Stimulated activated CD4-positive, alpha-beta T cell treated with anti-CD3 and anti-CD28 coated beads, TNF-alpha, amount 100 ng/mL, for 4 hours (primary cell): ENCODE measurements around the gene IL31RA.

Experiments
- DNase-seq, 3 experiments: peaks; one replicate each; pipeline ENCODE4 v3.0.0-alpha.2; 2020; ENCODE audit warnings: low read depth in 3 of 3

Gene IL31RA

GRCh38 chr5:55858104-55858503 lies 6.9 kb downstream of the IL31RA start:
- DNase-seq = no peak

DNA sequence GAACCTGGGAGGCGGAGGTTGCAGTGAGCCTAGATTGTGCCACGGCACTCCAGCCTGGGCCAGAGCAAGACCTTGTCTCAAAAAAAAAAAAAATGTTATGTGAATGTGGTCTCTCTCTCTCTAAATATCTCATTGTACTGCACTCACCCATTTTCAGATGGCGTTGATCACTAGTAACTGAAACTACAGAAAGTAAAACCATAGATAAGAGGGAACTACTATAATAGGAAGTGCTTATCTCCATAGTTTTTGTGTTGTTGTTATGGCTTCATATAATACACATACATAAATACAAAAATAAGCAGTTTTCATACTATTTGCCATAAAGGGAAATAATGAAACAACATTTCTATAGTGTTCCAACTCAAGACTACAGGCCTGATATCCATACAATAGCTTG lies 9.1 kb downstream of the IL31RA start:
- no peak for DNase-seq

DNA sequence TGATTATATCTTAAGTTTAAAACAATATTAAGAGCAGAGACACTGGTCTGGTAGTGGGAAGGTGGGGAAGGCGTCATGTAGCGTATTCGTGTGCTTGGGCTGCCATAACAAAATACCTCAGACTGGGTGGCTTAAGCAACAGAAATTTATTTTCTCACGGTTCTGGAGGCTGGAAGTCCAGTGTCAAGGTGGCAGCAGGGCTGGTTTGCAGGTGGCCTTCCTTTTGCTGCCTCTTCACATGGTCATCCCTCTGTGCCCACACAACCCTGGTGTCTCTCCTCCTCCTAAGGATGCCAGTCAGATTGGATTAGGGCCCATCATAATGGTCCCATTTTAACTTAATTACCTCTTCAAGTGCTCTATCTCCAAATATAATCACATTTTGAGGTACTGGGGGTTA lies 9.6 kb downstream of the IL31RA start:
- DNase-seq = no peak

- DNase-seq = no peak
These were observed 13.7 kb downstream of the IL31RA start for GRCh38 chr5:55864606-55865541.

- no peak for DNase-seq
These were observed 14.7 kb downstream of the IL31RA start for GRCh38 chr5:55865831-55866230.

- no peak for DNase-seq
These were observed 15.3 kb downstream of the IL31RA start for GRCh38 chr5:55866485-55866884.

DNA sequence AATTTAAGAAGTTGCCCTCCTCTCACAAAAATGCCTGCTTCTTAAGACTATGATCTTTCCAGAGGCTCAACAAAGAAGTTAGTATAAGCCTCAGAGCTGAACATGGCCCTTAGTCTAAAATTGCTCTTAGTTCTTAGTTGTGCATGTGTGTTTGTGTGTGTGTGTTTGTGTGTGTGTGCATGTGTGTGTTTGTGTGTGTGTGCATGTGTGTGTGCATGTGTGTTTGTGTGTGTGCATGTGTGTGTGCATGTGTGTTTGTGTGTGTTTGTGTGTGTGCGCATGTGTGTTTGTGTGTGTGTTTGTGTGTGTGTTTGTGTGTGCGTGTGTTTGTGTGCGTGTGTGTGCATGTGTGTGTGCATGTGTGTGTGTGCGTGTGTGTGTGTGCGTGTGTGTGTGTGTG lies 15.8 kb downstream of the IL31RA start:
- DNase-seq = no peak

DNA sequence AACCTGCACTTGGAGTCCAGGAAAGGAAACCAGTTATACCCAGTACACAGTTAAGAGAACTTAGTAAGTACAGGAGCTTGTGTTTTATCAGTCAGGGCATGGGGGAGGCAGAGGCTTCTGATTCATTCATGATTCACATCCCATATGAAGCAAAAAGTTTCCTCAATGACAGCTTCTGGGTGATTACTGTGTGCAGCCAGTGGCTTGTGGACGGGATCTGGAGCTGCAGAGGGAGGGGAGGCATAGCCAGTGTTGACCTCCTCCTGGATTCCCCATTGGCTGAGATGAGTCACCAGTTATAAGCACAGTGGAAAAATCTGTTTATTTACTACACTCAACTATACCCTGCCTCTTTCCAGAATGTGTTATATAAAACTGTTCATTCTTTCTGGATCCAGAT lies 17.7 kb downstream of the IL31RA start:
- no peak for DNase-seq

GRCh38 chr5:55869847-55870246 lies 18.7 kb downstream of the IL31RA start:
- no peak for DNase-seq

DNA sequence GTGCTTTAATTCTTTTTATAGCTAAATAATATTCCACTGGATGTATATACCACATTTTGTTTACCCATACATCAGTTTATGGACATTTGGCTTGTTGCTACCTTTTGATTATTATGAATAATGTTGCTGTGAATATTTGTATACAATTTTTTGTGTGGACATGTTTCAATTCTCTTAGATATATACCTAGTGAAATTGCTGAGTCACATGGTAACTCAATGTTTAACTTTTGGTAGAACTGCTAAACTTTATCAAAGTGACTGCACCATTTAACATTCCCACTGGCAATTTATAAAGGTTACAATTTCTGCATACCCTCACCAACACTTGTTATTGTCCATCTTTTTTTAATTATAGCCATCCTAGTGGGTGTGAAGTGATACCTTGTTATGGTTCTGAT lies 22.1 kb downstream of the IL31RA start:
- DNase-seq = no peak

DNA sequence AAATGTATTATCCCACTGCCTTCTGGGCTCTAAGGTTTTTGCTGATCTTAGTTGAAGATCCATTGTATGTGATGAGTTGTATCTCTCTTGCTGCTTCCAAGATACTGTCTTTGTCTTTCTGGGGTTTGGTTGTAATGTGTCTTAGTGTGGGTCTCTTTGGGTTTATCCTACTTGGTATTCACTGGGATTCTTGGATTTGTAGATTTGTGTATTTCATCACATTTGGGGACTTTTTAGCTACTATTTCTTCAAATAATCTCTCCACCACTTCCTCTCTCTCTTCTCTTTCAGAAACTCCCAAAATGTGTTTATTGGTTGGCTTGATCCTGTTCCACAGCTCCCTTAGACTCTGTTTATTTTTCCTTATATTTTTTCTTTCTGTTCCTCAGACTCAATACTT lies 26.5 kb downstream of the IL31RA start:
- no peak for DNase-seq

- no peak for DNase-seq
These were observed 29.3 kb downstream of the IL31RA start for GRCh38 chr5:55880453-55880852.

GRCh38 chr5:55885359-55885758 lies 34.2 kb downstream of the IL31RA start:
- no peak for DNase-seq

- DNase-seq = no peak
These were observed 37.0 kb downstream of the IL31RA start for GRCh38 chr5:55888205-55888604.

DNA sequence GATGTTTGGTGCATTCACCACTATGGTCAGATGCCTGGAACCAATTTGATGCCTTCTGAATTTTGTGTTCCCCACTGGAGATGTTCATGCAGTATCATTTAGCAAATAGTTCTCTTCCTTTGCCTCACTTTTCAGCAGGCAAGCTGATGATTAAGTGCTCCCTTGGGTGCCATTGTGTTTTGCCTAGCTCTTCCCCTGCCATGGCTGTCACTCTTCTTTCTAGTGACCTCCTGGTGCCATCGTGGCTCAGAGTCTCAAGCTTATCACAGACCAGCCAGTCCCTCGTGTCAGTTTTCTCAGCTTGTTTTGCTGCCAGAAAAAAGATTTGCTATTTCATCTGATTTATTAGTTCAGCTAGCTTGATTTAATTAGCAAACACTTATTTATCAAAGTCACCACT lies 41.3 kb downstream of the IL31RA start:
- DNase-seq = no peak

DNA sequence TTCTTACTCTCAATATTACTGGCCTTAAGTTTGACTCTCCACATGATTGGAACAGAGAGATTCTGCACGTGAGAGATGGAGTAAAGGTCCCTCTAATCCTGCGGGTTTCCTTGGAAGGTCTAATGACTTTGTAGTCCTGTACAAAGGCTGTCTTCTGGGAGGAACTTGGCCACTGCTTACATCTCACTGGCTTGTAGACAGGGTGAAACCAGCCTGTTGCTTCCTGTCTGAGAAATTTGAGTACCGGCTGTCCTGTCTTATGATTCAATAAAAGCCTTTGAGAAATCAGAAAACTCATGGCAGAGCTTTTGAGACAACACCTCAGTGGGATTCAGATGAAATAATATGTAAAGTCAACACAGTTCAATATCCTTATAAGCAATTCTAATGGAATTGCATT lies 43.0 kb downstream of the IL31RA start:
- DNase-seq = no peak

- no peak for DNase-seq
These were observed 44.2 kb downstream of the IL31RA start for GRCh38 chr5:55895346-55895745.

DNA sequence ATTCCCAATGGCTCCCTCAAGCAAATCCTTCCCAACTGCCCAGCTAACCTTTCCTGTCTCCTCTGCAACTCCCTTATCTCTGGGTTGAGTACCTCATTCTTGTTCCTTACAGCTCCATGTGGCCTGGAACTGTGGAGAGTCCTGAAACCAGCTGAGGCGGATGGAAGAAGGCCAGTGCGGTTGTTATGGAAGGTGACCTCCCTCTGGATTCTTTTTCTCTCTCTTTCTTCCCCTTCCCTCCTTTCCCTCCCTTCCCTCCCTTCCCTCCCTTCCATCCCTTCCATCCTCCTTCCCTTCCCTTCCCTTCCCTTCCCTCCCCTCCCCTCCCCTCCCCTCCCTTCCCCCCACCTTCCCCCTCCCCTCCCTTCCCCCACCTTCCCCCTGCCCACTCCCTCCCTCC lies 45.1 kb downstream of the IL31RA start:
- DNase-seq = no peak

DNA sequence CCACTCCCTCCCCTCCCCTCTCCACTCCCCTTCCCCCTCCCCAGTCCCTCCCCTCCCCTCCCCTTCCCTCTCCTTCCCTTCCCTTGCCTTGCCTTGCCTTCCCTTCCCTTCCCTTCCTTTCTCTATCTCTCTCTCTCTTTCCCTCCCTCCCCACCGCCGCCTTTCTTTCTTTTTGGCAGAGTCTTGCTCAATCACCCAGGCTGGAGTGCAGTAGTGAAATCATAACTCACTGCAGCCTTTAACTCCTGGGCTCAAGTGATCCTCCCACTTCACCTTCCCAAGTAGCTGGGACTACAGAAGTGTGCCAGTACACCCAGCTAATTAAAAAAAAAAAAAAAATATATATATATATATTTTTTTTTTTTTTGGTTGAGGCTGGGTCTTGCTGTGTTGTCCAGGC lies 45.5 kb downstream of the IL31RA start:
- no peak for DNase-seq

DNA sequence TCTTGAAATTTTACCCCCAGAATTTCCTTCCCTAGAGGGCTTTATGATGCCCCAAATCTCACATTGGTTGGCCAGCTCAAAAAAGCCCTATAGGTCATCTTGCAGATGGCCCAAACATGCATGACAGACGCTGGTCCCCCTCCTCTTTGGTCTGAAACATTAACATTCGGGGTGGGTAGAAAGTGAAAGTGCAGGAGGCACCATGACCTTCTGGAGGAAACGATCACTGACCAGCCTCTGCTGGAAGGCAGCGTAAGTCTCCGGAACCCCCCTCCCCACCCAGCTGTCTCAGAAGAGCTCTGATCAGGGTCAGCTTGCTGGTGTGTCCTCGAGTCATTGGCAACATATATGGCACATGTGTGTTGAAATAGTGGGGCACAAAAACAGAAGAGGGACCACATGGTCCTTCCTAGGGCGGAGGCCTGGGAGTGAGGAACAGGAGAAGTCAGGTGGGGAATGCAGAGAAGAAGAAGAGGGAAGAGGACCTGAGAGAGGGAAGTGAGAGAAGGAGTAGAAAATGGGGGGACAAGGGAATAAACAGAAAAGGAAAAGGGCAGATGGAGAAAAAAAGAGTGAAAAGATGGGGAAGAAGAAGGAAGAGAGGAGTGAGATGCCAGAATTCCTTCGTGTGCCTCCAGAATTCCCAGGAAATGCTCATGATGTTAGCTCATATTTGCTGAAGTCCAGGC lies 46.2 kb downstream of the IL31RA start:
- no peak for DNase-seq

DNA sequence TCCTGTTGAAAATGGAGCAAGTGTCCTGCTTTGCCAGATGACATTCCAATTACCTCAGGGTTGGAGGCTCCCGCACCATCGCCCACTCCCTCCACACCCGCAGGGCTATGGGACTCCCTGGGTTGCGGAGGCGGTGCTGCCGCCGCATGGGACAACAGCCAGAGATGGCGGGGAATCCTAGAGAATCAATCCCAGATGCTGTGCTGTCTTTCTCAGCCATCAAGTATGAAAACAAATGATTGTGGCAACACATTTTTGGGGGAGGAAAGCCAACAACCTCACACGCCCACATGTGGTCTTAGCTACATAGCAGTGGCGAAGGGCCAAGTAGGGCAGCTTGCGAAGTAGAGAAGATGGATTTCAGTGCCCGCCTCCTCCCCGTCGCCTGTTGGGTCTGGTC lies 46.7 kb downstream of the IL31RA start:
- DNase-seq = no peak

GRCh38 chr5:55899344-55899743 lies 48.2 kb downstream of the IL31RA start:
- no peak for DNase-seq

DNA sequence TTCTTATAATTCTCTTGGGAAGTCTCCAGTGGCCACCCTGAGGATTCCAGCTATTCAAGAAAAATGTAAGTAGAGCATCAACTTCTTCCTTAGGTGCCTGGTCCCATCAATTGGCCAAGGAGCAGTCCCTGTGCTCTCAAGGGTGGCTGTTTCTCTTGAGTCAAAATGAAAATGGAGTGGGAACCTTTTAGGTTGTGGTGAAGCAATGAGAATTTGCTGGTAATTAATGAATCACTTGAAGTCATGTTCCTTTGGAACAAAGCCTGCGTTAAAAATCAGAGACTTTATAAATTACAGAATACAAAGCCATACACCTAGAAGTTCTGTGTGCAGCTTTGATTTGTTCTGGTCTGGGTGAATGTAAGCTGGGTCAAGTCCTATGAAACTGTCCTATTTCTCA lies 48.9 kb downstream of the IL31RA start:
- DNase-seq = no peak
